GM18517 (cell line): Measurements from ENCODE around the gene DNPH1.
A peak's percentile ranks its signal among the peaks of the same experiment; 100 is the strongest.

Experiments
- ATAC-seq: cut with Tn5 transposase; IDR thresholded peaks from one replicate; pipeline ENCODE4 v1.9.1; 2021; ENCODE audit warnings: mild to moderate bottlenecking, moderate library complexity; ENCODE audit not compliant: unreplicated experiment

The DNPH1 gene

GRCh38 chr6:43185391-43185985 lies 43.8 kb downstream of the DNPH1 start:
- ATAC-seq: no peak

- ATAC-seq: no peak
These were observed 44.9 kb downstream of the DNPH1 start for GRCh38 chr6:43184268-43184985.

GRCh38 chr6:43183441-43183840 lies 45.8 kb downstream of the DNPH1 start:
- ATAC-seq: no peak

- ATAC-seq: peak; percentile 85
These were observed 47.1 kb downstream of the DNPH1 start, which contains the start of gene CUL9 for GRCh38 chr6:43181942-43182860. TSS of gene CUL9 (plus strand) at chr6:43182196. CDS start at chr6:43184311, 2,115 bp downstream.

- no peak for ATAC-seq
These were observed 47.7 kb downstream of the DNPH1 start for GRCh38 chr6:43181621-43181941.

- ATAC-seq: no peak
These were observed 48.3 kb downstream of the DNPH1 start for GRCh38 chr6:43180985-43181384.

- ATAC-seq: no peak
These were observed 49.2 kb downstream of the DNPH1 start for GRCh38 chr6:43180058-43180457.

GRCh38 chr6:43178951-43179830 lies 50.1 kb downstream of the DNPH1 start:
- no peak for ATAC-seq

- ATAC-seq: no peak
These were observed 51.1 kb downstream of the DNPH1 start for GRCh38 chr6:43178150-43178549.

- ATAC-seq: no peak
These were observed 52.9 kb downstream of the DNPH1 start for GRCh38 chr6:43176423-43176786.

- no peak for ATAC-seq
These were observed 53.4 kb downstream of the DNPH1 start for GRCh38 chr6:43175676-43176422.
